Spleen (tissue), 7 donors: ENCODE results near the gene TENT4B.

Source experiments
- CTCF ChIP-seq, 11 experiments: fragments of 200-600 bp in 7 of 11; fragments of 450-650 bp in 4 of 11; sonication (generic) in 4 of 11; IDR thresholded peaks in 8 of 11; conservative IDR thresholded peaks in 3 of 11; 1 replicate in 7 of 11; 2 replicates in 4 of 11; pipeline versions ENCODE4 v1.4.0 to v1.8.0; 2016 to 2021; ENCODE audit warnings: antibody characterized with exemption in 11 of 11, inconsistent platforms in 4 of 11, mild to moderate bottlenecking in 1 of 11
- POLR2A ChIP-seq, 3 donors: fragments of 450-650 bp; IDR thresholded peaks; one replicate each; pipeline ENCODE4 v1.5.1; 2017; ENCODE audit warnings: antibody characterized with exemption in 3 of 3, mild to moderate bottlenecking in 1 of 3
- donor health status: DM: no; HTN: no; CAD: no; lungs with moderate emphysema.
- donor health status: DM: no; HTN: no; CAD: no.
- donor health status: DM: no; HTN: no; CAD: no.

- TF ChIP-seq CTCF (IDR thresholded peaks at IDR 0.05 in 8 of 11, conservative IDR thresholded peaks at IDR 0.05 in 3 of 11) = no peak
- no peak for TF ChIP-seq POLR2A (IDR thresholded peaks at IDR 0.05)
These were observed 38.6 kb upstream of the TENT4B start for GRCh38 chr16:50114357-50115129.
